HepG2 (cell line): Measurements from ENCODE around the gene ACOT4.
"Not testable (repeated sequence)": the region's sequence is repeated elsewhere in the genome, so short reads cannot be mapped to it uniquely, and the experiment has no call there.

Source experiments
- CBX1 ChIP-seq: IDR thresholded peaks from one replicate; pipeline ENCODE4 v1.6.1; 2016; ENCODE audit warnings: antibody characterized with exemption, low read depth
- CREM ChIP-seq, 2 experiments: sonication (generic) in 1 of 2; formaldehyde crosslinking in 1 of 2; IDR thresholded peaks; 2 replicates each; pipeline versions ENCODE4 v1.4.0 to v1.6.1; 2016 to 2020; ENCODE audit warnings: antibody characterized with exemption in 1 of 2, mild to moderate bottlenecking in 1 of 2, missing genetic modification reagents in 1 of 2
- CTCF ChIP-seq: sonication (generic); formaldehyde crosslinking; IDR thresholded peaks from 2 replicates; pipeline ENCODE4 v1.5.0; 2020; ENCODE audit warnings: mild to moderate bottlenecking, missing genetic modification reagents, moderate library complexity
- FOSL1 ChIP-seq: sonication (generic); formaldehyde crosslinking; IDR thresholded peaks from 2 replicates; pipeline ENCODE4 v1.9.0; 2021; ENCODE audit warnings: missing genetic modification reagents, borderline replicate concordance
- RELA ChIP-seq: sonication (generic); formaldehyde crosslinking; IDR thresholded peaks from 2 replicates; pipeline ENCODE4 v1.4.0; 2020; ENCODE audit warnings: missing genetic modification reagents
- SMC3 ChIP-seq: IDR thresholded peaks from 2 replicates; pipeline ENCODE4 v1.6.1; 2011; ENCODE audit warnings: low read length, improper control_type of control experiment
- TCF7L2 ChIP-seq: IDR thresholded peaks from 2 replicates; pipeline ENCODE4 v1.6.1; 2011; ENCODE audit warnings: mild to moderate bottlenecking, low read depth, low read length, moderate library complexity
- ZNF232 ChIP-seq: sonication (generic); formaldehyde crosslinking; IDR thresholded peaks from 2 replicates; pipeline ENCODE4 v1.4.0; 2020; ENCODE audit warnings: missing genetic modification reagents, borderline replicate concordance
- ZNF343 ChIP-seq: sonication (generic); formaldehyde crosslinking; IDR thresholded peaks from 2 replicates; pipeline ENCODE4 v1.4.0; 2020; ENCODE audit warnings: mild to moderate bottlenecking, missing genetic modification reagents
- ZNF468 ChIP-seq: sonication (generic); formaldehyde crosslinking; IDR thresholded peaks from 2 replicates; pipeline ENCODE4 v1.8.0; 2022; ENCODE audit warnings: mild to moderate bottlenecking, moderate library complexity, missing genetic modification reagents
- ZNF549 ChIP-seq: sonication (generic); formaldehyde crosslinking; IDR thresholded peaks from 2 replicates; pipeline ENCODE4 v1.5.0; 2020; ENCODE audit warnings: missing genetic modification reagents
- TF ChIP-seq, protein P1 (sequence below), 2 experiments: fragments of 450-650 bp in 1 of 2; sonication (generic) in 1 of 2; formaldehyde crosslinking in 1 of 2; IDR thresholded peaks; 2 replicates each; pipeline versions ENCODE4 v1.6.1 to v1.8.0; 2016 to 2022; ENCODE audit warnings: antibody characterized with exemption in 1 of 2, mild to moderate bottlenecking in 1 of 2, missing genetic modification reagents in 1 of 2

DNA sequence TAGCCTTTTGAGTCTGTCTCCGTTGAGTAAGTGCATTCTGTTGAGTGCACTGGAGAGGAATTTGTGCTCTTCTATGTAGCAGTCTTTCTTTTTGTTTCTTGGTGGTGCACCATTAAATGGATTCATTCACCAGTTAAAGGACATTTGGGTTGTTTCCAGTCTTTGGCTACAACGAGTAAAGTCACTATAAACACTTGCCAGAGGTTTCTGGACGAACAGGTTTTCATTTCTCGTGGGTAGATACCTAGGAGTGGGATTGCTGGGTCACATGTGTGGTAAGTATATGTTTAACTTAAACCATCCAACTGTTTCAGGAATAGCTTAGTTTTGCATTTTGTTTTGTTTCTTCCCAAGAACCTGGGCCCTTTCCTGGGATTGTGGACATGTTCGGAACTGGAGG lies 18.6 kb upstream of the ACOT4 start:
- not testable (repeated sequence) for TF ChIP-seq FOSL1 (CRISPR knock-in tag); ZNF549 (CRISPR knock-in tag); CTCF (CRISPR knock-in tag); RELA; ZNF232 (CRISPR knock-in tag); ZNF343 (CRISPR knock-in tag); CBX1; CREM (IDR thresholded peaks at IDR 0.05); CREM (CRISPR knock-in tag; IDR thresholded peaks at IDR 0.05); TCF7L2; ZNF468 (CRISPR knock-in tag); SMC3
- TF ChIP-seq, protein P1, sequence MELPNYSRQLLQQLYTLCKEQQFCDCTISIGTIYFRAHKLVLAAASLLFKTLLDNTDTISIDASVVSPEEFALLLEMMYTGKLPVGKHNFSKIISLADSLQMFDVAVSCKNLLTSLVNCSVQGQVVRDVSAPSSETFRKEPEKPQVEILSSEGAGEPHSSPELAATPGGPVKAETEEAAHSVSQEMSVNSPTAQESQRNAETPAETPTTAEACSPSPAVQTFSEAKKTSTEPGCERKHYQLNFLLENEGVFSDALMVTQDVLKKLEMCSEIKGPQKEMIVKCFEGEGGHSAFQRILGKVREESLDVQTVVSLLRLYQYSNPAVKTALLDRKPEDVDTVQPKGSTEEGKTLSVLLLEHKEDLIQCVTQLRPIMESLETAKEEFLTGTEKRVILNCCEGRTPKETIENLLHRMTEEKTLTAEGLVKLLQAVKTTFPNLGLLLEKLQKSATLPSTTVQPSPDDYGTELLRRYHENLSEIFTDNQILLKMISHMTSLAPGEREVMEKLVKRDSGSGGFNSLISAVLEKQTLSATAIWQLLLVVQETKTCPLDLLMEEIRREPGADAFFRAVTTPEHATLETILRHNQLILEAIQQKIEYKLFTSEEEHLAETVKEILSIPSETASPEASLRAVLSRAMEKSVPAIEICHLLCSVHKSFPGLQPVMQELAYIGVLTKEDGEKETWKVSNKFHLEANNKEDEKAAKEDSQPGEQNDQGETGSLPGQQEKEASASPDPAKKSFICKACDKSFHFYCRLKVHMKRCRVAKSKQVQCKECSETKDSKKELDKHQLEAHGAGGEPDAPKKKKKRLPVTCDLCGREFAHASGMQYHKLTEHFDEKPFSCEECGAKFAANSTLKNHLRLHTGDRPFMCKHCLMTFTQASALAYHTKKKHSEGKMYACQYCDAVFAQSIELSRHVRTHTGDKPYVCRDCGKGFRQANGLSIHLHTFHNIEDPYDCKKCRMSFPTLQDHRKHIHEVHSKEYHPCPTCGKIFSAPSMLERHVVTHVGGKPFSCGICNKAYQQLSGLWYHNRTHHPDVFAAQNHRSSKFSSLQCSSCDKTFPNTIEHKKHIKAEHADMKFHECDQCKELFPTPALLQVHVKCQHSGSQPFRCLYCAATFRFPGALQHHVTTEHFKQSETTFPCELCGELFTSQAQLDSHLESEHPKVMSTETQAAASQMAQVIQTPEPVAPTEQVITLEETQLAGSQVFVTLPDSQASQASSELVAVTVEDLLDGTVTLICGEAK (IDR thresholded peaks at IDR 0.05) = not testable (repeated sequence)
- TF ChIP-seq, protein P1 (CRISPR knock-in tag; IDR thresholded peaks at IDR 0.05) = not testable (repeated sequence)
